WTC11 (cell line): ENCODE data around the gene PPM1L. TPM values are rescaled to one million over a fixed set of nuclear protein-coding genes. Genes with fewer than 3 reads are reported as not detected.

ENCODE experiments used
- ATAC-seq: fragments of 200-7000 bp; cut with Tn5 transposase; 2 replicates; pipeline ENCODE4 v1.10.0; 2021; ENCODE audit warnings: mild to moderate bottlenecking, moderate library complexity
- CTCF ChIA-PET: fragments of 300-600 bp; sonication (Branson Sonifier 250); formaldehyde crosslinking; loops from one replicate; lab custom pipeline; 2021; ENCODE audit warnings: antibody characterized with exemption; lab: Charles Lee
- POLR2A ChIA-PET: fragments of 350-600 bp; sonication (Branson Sonifier 250); formaldehyde crosslinking; loops from one replicate; lab custom pipeline; 2021; ENCODE audit warnings: antibody characterized with exemption; lab: Charles Lee
- DNase-seq: peaks from one replicate; pipeline ENCODE4 v3.0.0; 2021; ENCODE audit warnings: low spot score
- H3K27ac Mint-ChIP-seq: 2 replicates; pipeline ENCODE4 v1.8.0; 2021; ENCODE audit warnings: mixed read lengths
- H3K27me3 Mint-ChIP-seq: 2 replicates; pipeline ENCODE4 v1.8.0; 2021; ENCODE audit warnings: low read depth, mild to moderate bottlenecking, moderate library complexity, mixed read lengths
- H3K36me3 Mint-ChIP-seq: 2 replicates; pipeline ENCODE4 v1.8.0; 2021; ENCODE audit warnings: mixed read lengths
- H3K4me1 Mint-ChIP-seq: 2 replicates; pipeline ENCODE4 v1.8.0; 2022; ENCODE audit warnings: mixed read lengths
- H3K4me3 Mint-ChIP-seq: 2 replicates; pipeline ENCODE4 v1.8.0; 2021; ENCODE audit warnings: mild to moderate bottlenecking, moderate library complexity, mixed read lengths
- H3K9me3 Mint-ChIP-seq: 2 replicates; pipeline ENCODE4 v1.8.0; 2021; ENCODE audit warnings: mixed read lengths
- CREB1 ChIP-seq: sonication (generic); formaldehyde crosslinking; IDR thresholded peaks from 2 replicates; pipeline ENCODE4 v1.8.0; 2023; ENCODE audit warnings: mild to moderate bottlenecking, missing genetic modification reagents
- ELF4 ChIP-seq: sonication (generic); formaldehyde crosslinking; IDR thresholded peaks from 2 replicates; pipeline ENCODE4 v1.8.1; 2022; ENCODE audit warnings: low read depth, mild to moderate bottlenecking, moderate library complexity, missing genetic modification reagents
- EMX1 ChIP-seq: fragments of 250-450 bp; sonication (Bioruptor Pico); IDR thresholded peaks from 2 replicates; pipeline ENCODE4 v1.8.0; 2021; ENCODE audit warnings: mild to moderate bottlenecking
- FOXJ3 ChIP-seq: sonication (generic); formaldehyde crosslinking; IDR thresholded peaks from 2 replicates; pipeline ENCODE4 v1.9.0; 2021; ENCODE audit warnings: missing genetic modification reagents, mild to moderate bottlenecking, borderline replicate concordance
- JAZF1 ChIP-seq: fragments of 250-450 bp; sonication (Bioruptor Pico); IDR thresholded peaks from 2 replicates; pipeline ENCODE4 v1.9.0; 2021; ENCODE audit warnings: moderate library complexity, mild to moderate bottlenecking, inconsistent platforms
- MYBL2 ChIP-seq: sonication (generic); formaldehyde crosslinking; IDR thresholded peaks from 2 replicates; pipeline ENCODE4 v1.8.1; 2023; ENCODE audit warnings: mild to moderate bottlenecking, moderate library complexity, missing genetic modification reagents
- PRRX2 ChIP-seq: fragments of 250-450 bp; sonication (Bioruptor Pico); IDR thresholded peaks from 2 replicates; pipeline ENCODE4 v1.8.0; 2021; ENCODE audit warnings: mild to moderate bottlenecking
- SP1 ChIP-seq: sonication (generic); formaldehyde crosslinking; conservative IDR thresholded peaks from 2 replicates; pipeline ENCODE4 v1.8.1; 2022; ENCODE audit warnings: missing genetic modification reagents
- total RNA-seq: library from RNA; stranded (reverse); gene quantifications from 3 replicates; pipeline ENCODE4 v1.2.3, GENCODE V29; 2021
- TF ChIP-seq, protein P1 (sequence below): fragments of 250-450 bp; sonication (Bioruptor Pico); IDR thresholded peaks from 2 replicates; pipeline ENCODE4 v1.9.0; 2021; ENCODE audit warnings: mild to moderate bottlenecking
- TF ChIP-seq, protein P2 (sequence below): fragments of 250-450 bp; sonication (Bioruptor Pico); IDR thresholded peaks from 2 replicates; pipeline ENCODE4 v1.9.0; 2021; ENCODE audit warnings: moderate library complexity, mild to moderate bottlenecking, inconsistent platforms, borderline replicate concordance
- TF ChIP-seq, protein P3 (sequence below): sonication (generic); formaldehyde crosslinking; IDR thresholded peaks from 2 replicates; pipeline ENCODE4 v1.8.1; 2023; ENCODE audit warnings: mild to moderate bottlenecking, missing genetic modification reagents, moderate library complexity
- TF ChIP-seq, protein P4 (sequence below): fragments of 250-450 bp; sonication (Bioruptor Pico); IDR thresholded peaks from 2 replicates; pipeline ENCODE4 v1.8.0; 2021; ENCODE audit warnings: mild to moderate bottlenecking
- TF ChIP-seq, protein P5 (sequence below): sonication (generic); formaldehyde crosslinking; IDR thresholded peaks from 2 replicates; pipeline ENCODE4 v1.8.0; 2022; ENCODE audit warnings: mild to moderate bottlenecking, missing genetic modification reagents
- TF ChIP-seq, protein P6 (sequence below): sonication (generic); formaldehyde crosslinking; IDR thresholded peaks from 2 replicates; pipeline ENCODE4 v1.8.1; 2022; ENCODE audit warnings: low read depth, missing genetic modification reagents, borderline replicate concordance
- TF ChIP-seq, protein P7 (sequence below): fragments of 250-450 bp; sonication (Bioruptor Pico); IDR thresholded peaks from 2 replicates; pipeline ENCODE4 v1.9.0; 2021; ENCODE audit warnings: mild to moderate bottlenecking
- TF ChIP-seq, protein P8 (sequence below): sonication (generic); formaldehyde crosslinking; IDR thresholded peaks from 2 replicates; pipeline ENCODE4 v1.8.1; 2022; ENCODE audit warnings: missing genetic modification reagents, borderline replicate concordance
- TF ChIP-seq, protein P9 (sequence below): sonication (generic); formaldehyde crosslinking; IDR thresholded peaks from 2 replicates; pipeline ENCODE4 v1.8.1; 2023; ENCODE audit warnings: mild to moderate bottlenecking, moderate library complexity, missing genetic modification reagents

The PPM1L gene
- total RNA-seq, 1 experiment from 2014 or later = 18.1 TPM

DNA sequence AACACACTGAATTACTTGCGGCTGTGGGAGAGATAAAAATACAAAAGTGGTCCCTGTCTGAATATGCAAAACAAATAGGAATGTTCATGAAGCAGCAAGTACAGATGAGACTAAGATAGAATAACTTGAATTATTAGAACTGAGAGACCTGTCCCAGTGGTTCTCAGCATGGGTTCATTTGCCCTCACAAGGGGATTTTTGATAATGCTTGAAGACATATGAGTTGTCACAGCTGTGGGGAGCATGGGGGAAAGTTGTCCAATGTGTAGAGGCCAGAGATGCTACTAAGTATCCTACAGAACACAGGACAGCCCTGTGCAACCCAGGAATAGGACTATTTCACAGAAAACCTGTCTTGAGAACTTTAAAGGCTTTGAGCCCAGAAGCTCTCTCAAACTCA, 22.4 kb downstream of the PPM1L start (continued):
- TF ChIP-seq, protein P1, sequence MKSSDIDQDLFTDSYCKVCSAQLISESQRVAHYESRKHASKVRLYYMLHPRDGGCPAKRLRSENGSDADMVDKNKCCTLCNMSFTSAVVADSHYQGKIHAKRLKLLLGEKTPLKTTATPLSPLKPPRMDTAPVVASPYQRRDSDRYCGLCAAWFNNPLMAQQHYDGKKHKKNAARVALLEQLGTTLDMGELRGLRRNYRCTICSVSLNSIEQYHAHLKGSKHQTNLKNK (CRISPR knock-in tag) = no peak
- TF ChIP-seq SP1 (CRISPR knock-in tag) (no peak), ELF4 (CRISPR knock-in tag) (no peak), CREB1 (CRISPR knock-in tag) (no peak), EMX1 (CRISPR knock-in tag) (no peak), JAZF1 (no peak)
- TF ChIP-seq, protein P2, sequence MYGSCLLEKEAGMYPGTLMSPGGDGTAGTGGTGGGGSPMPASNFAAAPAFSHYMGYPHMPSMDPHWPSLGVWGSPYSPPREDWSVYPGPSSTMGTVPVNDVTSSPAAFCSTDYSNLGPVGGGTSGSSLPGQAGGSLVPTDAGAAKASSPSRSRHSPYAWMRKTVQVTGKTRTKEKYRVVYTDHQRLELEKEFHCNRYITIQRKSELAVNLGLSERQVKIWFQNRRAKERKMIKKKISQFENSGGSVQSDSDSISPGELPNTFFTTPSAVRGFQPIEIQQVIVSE (CRISPR knock-in tag) = no peak
- TF ChIP-seq, protein P3, sequence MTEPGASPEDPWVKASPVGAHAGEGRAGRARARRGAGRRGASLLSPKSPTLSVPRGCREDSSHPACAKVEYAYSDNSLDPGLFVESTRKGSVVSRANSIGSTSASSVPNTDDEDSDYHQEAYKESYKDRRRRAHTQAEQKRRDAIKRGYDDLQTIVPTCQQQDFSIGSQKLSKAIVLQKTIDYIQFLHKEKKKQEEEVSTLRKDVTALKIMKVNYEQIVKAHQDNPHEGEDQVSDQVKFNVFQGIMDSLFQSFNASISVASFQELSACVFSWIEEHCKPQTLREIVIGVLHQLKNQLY = no peak
- TF ChIP-seq, protein P4, sequence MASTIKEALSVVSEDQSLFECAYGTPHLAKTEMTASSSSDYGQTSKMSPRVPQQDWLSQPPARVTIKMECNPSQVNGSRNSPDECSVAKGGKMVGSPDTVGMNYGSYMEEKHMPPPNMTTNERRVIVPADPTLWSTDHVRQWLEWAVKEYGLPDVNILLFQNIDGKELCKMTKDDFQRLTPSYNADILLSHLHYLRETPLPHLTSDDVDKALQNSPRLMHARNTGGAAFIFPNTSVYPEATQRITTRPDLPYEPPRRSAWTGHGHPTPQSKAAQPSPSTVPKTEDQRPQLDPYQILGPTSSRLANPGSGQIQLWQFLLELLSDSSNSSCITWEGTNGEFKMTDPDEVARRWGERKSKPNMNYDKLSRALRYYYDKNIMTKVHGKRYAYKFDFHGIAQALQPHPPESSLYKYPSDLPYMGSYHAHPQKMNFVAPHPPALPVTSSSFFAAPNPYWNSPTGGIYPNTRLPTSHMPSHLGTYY (CRISPR knock-in tag) = no peak
- TF ChIP-seq, protein P5, sequence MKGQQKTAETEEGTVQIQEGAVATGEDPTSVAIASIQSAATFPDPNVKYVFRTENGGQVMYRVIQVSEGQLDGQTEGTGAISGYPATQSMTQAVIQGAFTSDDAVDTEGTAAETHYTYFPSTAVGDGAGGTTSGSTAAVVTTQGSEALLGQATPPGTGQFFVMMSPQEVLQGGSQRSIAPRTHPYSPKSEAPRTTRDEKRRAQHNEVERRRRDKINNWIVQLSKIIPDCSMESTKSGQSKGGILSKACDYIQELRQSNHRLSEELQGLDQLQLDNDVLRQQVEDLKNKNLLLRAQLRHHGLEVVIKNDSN = no peak
- TF ChIP-seq, protein P6, sequence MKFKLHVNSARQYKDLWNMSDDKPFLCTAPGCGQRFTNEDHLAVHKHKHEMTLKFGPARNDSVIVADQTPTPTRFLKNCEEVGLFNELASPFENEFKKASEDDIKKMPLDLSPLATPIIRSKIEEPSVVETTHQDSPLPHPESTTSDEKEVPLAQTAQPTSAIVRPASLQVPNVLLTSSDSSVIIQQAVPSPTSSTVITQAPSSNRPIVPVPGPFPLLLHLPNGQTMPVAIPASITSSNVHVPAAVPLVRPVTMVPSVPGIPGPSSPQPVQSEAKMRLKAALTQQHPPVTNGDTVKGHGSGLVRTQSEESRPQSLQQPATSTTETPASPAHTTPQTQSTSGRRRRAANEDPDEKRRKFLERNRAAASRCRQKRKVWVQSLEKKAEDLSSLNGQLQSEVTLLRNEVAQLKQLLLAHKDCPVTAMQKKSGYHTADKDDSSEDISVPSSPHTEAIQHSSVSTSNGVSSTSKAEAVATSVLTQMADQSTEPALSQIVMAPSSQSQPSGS (CRISPR knock-in tag) = no peak
- TF ChIP-seq, protein P7, sequence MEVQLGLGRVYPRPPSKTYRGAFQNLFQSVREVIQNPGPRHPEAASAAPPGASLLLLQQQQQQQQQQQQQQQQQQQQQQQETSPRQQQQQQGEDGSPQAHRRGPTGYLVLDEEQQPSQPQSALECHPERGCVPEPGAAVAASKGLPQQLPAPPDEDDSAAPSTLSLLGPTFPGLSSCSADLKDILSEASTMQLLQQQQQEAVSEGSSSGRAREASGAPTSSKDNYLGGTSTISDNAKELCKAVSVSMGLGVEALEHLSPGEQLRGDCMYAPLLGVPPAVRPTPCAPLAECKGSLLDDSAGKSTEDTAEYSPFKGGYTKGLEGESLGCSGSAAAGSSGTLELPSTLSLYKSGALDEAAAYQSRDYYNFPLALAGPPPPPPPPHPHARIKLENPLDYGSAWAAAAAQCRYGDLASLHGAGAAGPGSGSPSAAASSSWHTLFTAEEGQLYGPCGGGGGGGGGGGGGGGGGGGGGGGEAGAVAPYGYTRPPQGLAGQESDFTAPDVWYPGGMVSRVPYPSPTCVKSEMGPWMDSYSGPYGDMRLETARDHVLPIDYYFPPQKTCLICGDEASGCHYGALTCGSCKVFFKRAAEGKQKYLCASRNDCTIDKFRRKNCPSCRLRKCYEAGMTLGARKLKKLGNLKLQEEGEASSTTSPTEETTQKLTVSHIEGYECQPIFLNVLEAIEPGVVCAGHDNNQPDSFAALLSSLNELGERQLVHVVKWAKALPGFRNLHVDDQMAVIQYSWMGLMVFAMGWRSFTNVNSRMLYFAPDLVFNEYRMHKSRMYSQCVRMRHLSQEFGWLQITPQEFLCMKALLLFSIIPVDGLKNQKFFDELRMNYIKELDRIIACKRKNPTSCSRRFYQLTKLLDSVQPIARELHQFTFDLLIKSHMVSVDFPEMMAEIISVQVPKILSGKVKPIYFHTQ (CRISPR knock-in tag) = no peak

DNA sequence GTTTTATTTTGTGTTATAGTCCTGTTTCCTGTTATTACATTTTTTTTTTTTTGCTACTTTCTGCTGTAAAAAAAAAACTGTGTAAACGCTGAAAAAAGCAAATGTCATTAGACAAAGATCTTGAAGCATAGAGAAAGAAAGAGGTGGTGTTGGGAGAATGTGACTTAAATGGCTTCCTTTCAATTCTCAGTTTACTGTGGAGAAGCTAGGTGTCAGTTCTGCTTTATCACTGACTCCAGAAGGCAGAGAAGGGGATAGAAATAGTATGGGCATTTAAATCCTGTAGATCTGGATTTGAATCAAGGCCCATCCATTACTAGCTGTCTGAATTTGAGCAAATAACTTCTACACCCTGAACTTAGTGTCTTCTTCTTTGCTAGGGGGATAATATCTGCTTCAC, 23.0 kb downstream of the PPM1L start:
- TF ChIP-seq FOXJ3 (CRISPR knock-in tag) (no peak), MYBL2 (CRISPR knock-in tag) (no peak), PRRX2 (CRISPR knock-in tag) (no peak)
- TF ChIP-seq, protein P8, sequence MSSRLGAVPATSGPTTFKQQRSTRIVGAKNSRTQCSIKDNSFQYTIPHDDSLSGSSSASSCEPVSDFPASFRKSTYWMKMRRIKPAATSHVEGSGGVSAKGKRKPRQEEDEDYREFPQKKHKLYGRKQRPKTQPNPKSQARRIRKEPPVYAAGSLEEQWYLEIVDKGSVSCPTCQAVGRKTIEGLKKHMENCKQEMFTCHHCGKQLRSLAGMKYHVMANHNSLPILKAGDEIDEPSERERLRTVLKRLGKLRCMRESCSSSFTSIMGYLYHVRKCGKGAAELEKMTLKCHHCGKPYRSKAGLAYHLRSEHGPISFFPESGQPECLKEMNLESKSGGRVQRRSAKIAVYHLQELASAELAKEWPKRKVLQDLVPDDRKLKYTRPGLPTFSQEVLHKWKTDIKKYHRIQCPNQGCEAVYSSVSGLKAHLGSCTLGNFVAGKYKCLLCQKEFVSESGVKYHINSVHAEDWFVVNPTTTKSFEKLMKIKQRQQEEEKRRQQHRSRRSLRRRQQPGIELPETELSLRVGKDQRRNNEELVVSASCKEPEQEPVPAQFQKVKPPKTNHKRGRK (CRISPR knock-in tag) = no peak
- TF ChIP-seq, protein P9, sequence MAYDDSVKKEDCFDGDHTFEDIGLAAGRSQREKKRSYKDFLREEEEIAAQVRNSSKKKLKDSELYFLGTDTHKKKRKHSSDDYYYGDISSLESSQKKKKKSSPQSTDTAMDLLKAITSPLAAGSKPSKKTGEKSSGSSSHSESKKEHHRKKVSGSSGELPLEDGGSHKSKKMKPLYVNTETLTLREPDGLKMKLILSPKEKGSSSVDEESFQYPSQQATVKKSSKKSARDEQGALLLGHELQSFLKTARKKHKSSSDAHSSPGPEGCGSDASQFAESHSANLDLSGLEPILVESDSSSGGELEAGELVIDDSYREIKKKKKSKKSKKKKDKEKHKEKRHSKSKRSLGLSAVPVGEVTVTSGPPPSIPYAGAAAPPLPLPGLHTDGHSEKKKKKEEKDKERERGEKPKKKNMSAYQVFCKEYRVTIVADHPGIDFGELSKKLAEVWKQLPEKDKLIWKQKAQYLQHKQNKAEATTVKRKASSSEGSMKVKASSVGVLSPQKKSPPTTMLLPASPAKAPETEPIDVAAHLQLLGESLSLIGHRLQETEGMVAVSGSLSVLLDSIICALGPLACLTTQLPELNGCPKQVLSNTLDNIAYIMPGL (CRISPR knock-in tag) = no peak
- H3K27me3 Mint-ChIP-seq = no peaks in the 10 kb centered on the region
- H3K4me3 Mint-ChIP-seq = no peak overlapping the region
- peaks cover 22% of the 10 kb centered on the region for H3K4me1 Mint-ChIP-seq
- CTCF ChIA-PET = interaction anchor here (0.6 kb wide), 1 partner anchor 334 kb away, joined by 3 read pairs; no protein-coding TSS in a partner anchor
- no peak for ATAC-seq
- DNase-seq = no peak
- H3K27ac Mint-ChIP-seq = no peak overlapping the region
- H3K9me3 Mint-ChIP-seq = no peaks in the 10 kb centered on the region
- H3K36me3 Mint-ChIP-seq = no peaks in the 10 kb centered on the region
- POLR2A ChIA-PET = no interaction called here
